Duodenal mucosa (tissue), 2 donors: ENCODE measurements around the gene SETD1B.

Source experiments
- H3K27ac ChIP-seq: one replicate; pipeline ENCODE4 v1.7.0; 2013; ENCODE audit warnings: low read depth, low read length
- H3K27me3 ChIP-seq, 2 donors: one replicate each; pipeline ENCODE4 v1.7.0; 2013; ENCODE audit warnings: low read length in 2 of 2, control low read depth in 1 of 2; ENCODE audit not compliant: insufficient read depth in 2 of 2, control insufficient read depth in 1 of 2
- H3K36me3 ChIP-seq, 2 donors: one replicate each; pipeline ENCODE4 v1.7.0; 2013; ENCODE audit warnings: low read length in 2 of 2, control low read depth in 1 of 2; ENCODE audit not compliant: insufficient read depth in 2 of 2, control insufficient read depth in 1 of 2
- H3K4me1 ChIP-seq, 2 donors: one replicate each; pipeline ENCODE4 v1.7.0; 2013; ENCODE audit warnings: low read length in 2 of 2, control low read depth in 1 of 2; ENCODE audit not compliant: insufficient read depth in 2 of 2, control insufficient read depth in 1 of 2
- H3K4me3 ChIP-seq, 2 donors: one replicate each; pipeline ENCODE4 v1.7.0; 2013; ENCODE audit warnings: low read length in 2 of 2, low read depth in 1 of 2
- H3K9ac ChIP-seq, 2 donors: one replicate each; pipeline ENCODE4 v1.7.0; 2013; ENCODE audit warnings: low read length in 2 of 2, low read depth in 1 of 2
- H3K9me3 ChIP-seq, 2 donors: one replicate each; pipeline ENCODE4 v1.7.0; 2013; ENCODE audit warnings: low read length in 2 of 2, control low read depth in 1 of 2; ENCODE audit not compliant: control insufficient read depth in 1 of 2

Gene SETD1B

GRCh38 chr12:121802843-121803698 lies 738 bp upstream of the SETD1B start:
- H3K9me3 ChIP-seq, result no peaks in the 10 kb centered on the region
- peak overlapping the region; percentile 75 to 87 for H3K4me3 ChIP-seq
- H3K36me3 ChIP-seq, result peaks cover 2 to 14% of the 10 kb centered on the region in 2 donors
- H3K9ac ChIP-seq, result peak overlapping the region; percentile 98 to 99
- H3K4me1 ChIP-seq, result peaks cover 35% of the 10 kb centered on the region in 2 donors
- H3K27ac ChIP-seq, result peak overlapping the region; percentile 100
- no peaks in the 10 kb centered on the region for H3K27me3 ChIP-seq

- no peaks in the 10 kb centered on the region for H3K9me3 ChIP-seq
- peak overlapping the region; percentile 83 for H3K27ac ChIP-seq
- peaks cover 6 to 21% of the 10 kb centered on the region in 2 donors for H3K36me3 ChIP-seq
- peaks cover 21 to 25% of the 10 kb centered on the region in 2 donors for H3K4me1 ChIP-seq
- peak overlapping the region; percentile 54 to 82 for H3K9ac ChIP-seq
- no peaks in the 10 kb centered on the region for H3K27me3 ChIP-seq
- H3K4me3 ChIP-seq, result peak overlapping the region; percentile 75 to 83
Observed at GRCh38 chr12:121804417-121805111, 755 bp downstream of the SETD1B start.

GRCh38 chr12:121805171-121806008 lies 1.6 kb downstream of the SETD1B start:
- peaks cover 22 to 25% of the 10 kb centered on the region in 2 donors for H3K4me1 ChIP-seq
- no peaks in the 10 kb centered on the region for H3K27me3 ChIP-seq
- peak overlapping the region; percentile 83 for H3K4me3 ChIP-seq
- H3K27ac ChIP-seq, result peak overlapping the region; percentile 83
- H3K9ac ChIP-seq, result peak overlapping the region; percentile 72 to 82
- peaks cover 6 to 30% of the 10 kb centered on the region in 2 donors for H3K36me3 ChIP-seq
- no peaks in the 10 kb centered on the region for H3K9me3 ChIP-seq

GRCh38 chr12:121806009-121806545 lies 2.3 kb downstream of the SETD1B start:
- H3K9ac ChIP-seq, result peak overlapping the region; percentile 72 to 82
- H3K9me3 ChIP-seq, result no peaks in the 10 kb centered on the region
- H3K27ac ChIP-seq, result no peak overlapping the region
- H3K36me3 ChIP-seq, result peaks cover 11 to 36% of the 10 kb centered on the region in 2 donors
- H3K27me3 ChIP-seq, result no peaks in the 10 kb centered on the region
- H3K4me3 ChIP-seq, result peak overlapping the region; percentile 83
- peaks cover 29 to 32% of the 10 kb centered on the region in 2 donors for H3K4me1 ChIP-seq

- peak overlapping the region; percentile 83 for H3K4me3 ChIP-seq
- H3K9me3 ChIP-seq, result no peaks in the 10 kb centered on the region
- H3K4me1 ChIP-seq, result peaks cover 36 to 39% of the 10 kb centered on the region in 2 donors
- no peak overlapping the region for H3K27ac ChIP-seq
- peaks cover 12 to 40% of the 10 kb centered on the region in 2 donors for H3K36me3 ChIP-seq
- H3K27me3 ChIP-seq, result no peaks in the 10 kb centered on the region
- peak overlapping the region; percentile 72 to 82 for H3K9ac ChIP-seq
Observed at GRCh38 chr12:121806546-121807423, 3.0 kb downstream of the SETD1B start.

- peak overlapping the region in 1 of 2 donors; percentile 82 for H3K9ac ChIP-seq
- H3K36me3 ChIP-seq, result peaks cover 12 to 40% of the 10 kb centered on the region in 2 donors
- no peak overlapping the region for H3K27ac ChIP-seq
- H3K4me3 ChIP-seq, result no peak overlapping the region
- H3K9me3 ChIP-seq, result no peaks in the 10 kb centered on the region
- peaks cover 40 to 42% of the 10 kb centered on the region in 2 donors for H3K4me1 ChIP-seq
- no peaks in the 10 kb centered on the region for H3K27me3 ChIP-seq
Observed at GRCh38 chr12:121807642-121808347, 4.0 kb downstream of the SETD1B start.

- Histone ChIP-seq H3K9me3 (no peaks in the 10 kb centered on the region), H3K36me3 (peaks cover 12 to 42% of the 10 kb centered on the region in 2 donors), H3K27ac (no peak overlapping the region), H3K4me1 (peaks cover 49 to 50% of the 10 kb centered on the region in 2 donors), H3K27me3 (no peaks in the 10 kb centered on the region), H3K4me3 (no peak overlapping the region), H3K9ac (no peak overlapping the region)
Observed at GRCh38 chr12:121808623-121809022, 4.8 kb downstream of the SETD1B start.

- no peaks in the 10 kb centered on the region for H3K27me3 ChIP-seq
- H3K4me3 ChIP-seq, result no peak overlapping the region
- H3K9ac ChIP-seq, result no peak overlapping the region
- peaks cover 51% of the 10 kb centered on the region in 2 donors for H3K4me1 ChIP-seq
- no peak overlapping the region for H3K27ac ChIP-seq
- peaks cover 12 to 51% of the 10 kb centered on the region in 2 donors for H3K36me3 ChIP-seq
- H3K9me3 ChIP-seq, result no peaks in the 10 kb centered on the region
Observed at GRCh38 chr12:121809712-121810116, 5.9 kb downstream of the SETD1B start.
